Stimulated activated CD4-positive, alpha-beta T cell treated with anti-CD3 and anti-CD28 coated beads, Interleukin-12 subunit alpha, Interleukin-12 subunit beta, amount 100 ng/mL, for 24 hours (primary cell): ENCODE measurements around the gene PTPRN2.
"Not testable (repeated sequence)": the region's sequence is repeated elsewhere in the genome, so short reads cannot be mapped to it uniquely, and the experiment has no call there.

Experiments used
- DNase-seq, 2 experiments: peaks; one replicate each; pipeline ENCODE4 v3.0.0-alpha.2; 2020; ENCODE audit warnings: low read depth in 2 of 2

Gene PTPRN2

DNA sequence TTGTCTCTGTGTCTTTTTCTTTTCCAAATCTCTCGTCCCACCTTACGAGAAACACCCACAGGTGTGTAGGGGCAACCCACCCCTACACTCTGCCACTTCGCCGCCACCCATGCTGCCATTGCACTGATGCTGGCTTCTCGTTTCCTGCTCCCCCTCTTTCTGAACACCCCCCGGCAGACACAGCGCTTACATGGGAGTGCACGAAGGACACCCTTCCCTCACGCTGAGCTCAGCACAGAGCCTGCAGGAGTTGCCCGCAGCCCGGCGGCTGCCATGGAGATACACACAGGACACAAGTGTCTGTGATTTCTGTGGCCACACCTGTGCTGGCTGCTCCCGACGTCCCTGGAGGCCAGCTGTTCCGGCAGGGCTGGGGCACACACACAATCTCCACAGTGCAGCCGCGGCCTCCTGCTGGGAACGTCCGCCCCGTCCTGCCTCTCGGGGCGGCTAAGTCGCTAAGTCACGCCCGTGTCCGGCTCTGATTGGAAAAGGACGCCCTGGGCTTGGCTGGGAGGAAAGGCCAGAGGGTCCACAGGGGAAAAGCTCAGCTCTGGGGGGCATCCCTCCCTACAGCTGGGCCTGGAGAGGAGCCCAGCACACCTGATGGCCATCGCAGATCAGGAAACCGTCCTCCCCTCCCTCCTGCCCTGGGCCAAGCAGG is 349.8 kb downstream of the PTPRN2 start:
- DNase-seq = no peak

DNA sequence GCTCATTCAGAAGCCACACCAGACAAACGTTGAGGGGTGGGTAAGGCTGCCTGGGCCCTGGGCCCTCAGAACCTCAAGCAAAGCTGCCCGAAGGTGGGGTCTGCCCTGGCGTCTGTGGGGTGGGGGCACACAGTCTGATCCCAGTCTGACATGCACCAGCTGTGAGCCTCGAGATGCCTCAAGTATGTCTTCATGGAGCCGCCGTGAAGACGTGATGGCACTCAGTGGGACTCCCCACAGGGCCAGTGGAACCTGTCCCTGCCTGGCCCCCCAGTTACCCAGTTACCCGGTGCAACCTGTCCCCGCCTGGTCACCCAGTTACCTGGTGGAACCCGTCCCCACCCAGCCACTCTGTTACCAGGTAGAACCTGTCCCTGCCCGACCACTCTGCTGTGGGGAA is 351.2 kb downstream of the PTPRN2 start:
- no peak for DNase-seq

DNA sequence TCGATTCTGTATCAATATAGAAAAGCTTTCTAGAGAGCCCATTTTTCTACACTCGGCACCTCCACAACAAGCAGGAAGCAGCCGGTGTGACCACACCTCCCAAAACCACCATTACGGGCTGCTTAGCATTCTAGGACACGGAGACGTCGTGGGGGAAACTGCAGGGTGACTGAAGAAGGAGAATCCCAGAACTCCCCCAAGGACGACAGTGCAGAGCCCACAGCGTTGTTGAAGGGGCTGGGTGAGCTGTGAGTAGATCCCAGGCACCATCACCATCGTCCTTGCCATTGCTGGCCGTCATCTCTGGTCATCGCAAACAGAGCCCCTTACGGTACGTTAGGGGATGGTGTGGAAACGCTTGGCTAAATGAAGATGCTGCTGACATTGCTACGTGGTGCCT is 351.8 kb downstream of the PTPRN2 start:
- DNase-seq = no peak

DNA sequence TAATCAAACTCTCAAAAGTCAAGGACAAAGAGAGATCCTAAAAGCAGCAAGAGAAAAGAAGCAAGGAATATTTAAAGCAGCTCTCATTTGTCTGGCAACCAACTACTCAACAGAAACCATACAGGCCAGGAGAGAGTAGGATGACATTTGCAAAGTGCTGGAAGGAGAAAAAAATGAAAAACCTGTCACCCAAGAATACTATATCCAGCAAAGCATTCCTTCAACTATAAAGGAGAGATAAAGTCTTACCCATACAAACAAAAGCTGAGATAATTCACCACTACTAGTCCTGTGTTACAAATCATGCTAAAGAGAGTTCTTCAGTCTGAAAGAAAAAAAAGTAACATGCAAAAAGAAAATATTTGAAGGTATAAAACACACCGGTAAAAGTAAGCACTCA is 357.7 kb downstream of the PTPRN2 start:
- DNase-seq = no peak

DNA sequence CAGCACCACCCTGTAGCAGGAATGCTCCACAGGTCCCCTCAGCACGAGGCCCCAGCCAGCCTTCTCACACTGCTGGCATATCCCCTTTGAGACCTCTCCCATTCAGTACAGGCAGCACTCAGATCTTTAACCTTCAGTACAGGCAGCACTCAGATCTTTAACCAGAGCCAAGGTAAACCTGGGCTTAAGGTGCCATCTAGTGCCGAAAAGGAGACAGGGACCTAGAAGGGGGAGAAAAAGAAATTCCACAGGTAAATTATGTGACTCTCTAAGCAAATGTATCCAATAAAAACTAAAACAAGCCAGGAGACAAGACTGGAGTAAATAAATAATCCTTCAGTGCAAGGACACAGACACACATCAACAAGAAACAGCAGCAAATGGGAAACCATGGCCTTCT is 358.6 kb downstream of the PTPRN2 start:
- no peak for DNase-seq

DNA sequence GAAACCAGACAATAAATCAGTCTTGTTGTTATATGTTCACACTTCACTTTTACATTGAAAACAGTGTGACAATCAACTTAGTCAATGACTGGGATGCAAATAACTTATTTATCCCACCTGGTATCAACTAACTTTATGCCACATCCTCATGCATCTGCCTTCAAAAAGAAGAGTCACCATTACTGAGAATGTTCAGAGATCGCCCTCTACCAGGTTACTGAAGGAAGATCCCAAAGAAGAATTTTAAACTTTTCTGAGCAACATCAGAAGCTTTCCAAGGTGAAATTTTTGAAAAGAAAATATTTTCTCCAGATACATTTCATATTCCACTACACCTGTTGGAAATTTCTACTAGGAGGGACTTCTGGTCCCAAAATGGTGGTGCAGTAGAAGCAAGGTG is 359.5 kb downstream of the PTPRN2 start:
- no peak for DNase-seq

DNA sequence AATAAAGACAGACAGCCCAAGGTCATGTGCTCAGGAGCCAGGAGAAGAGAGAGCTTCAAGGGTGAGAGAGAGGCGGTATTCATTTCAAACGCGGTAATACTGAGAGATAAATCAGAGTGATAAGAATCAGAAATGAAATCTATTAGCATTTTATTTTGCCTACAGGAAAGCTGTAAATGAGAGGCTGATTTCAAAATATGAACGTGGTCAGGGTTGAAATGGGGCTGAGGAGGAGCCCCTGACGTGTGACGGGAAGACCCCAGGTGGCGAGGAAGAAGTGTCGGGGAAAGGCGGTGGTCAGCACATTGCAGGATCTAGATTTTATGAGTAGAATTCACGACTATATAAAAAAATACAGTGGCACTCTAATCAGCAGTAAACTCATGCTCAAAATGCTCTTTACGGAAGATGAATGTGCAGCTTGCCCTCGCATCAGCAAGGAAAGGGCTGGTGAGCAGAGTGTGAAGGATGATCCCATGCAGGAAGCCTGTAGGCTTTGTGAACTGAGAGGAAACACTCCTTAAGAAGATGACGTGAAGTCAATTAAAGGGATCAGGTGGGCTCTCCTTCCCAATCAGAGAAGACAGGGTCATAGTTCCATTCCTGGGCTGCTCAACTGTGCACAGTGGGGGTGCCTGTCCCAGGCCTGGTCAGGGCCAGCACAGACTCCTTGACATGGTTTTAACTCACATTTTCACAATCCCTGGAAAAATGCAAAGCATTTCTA is 360.2 kb downstream of the PTPRN2 start:
- no peak for DNase-seq

DNA sequence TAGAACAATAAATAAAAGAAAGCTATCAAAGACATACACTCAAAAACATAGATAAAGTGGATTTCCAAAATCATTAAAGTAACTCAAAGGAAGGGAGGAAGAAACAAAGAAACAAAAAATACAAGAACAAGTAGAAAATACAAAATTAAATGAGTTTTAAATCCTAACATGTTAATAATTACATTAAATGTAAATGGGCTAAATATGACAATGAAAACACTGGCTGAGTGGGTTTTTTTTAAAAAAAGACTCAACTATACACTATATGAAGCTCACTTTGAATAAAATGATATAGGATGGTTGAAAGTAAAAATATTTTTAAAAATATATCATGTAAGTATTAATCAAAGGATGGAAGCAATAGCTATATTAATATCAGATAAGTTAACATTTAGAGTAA is 371.4 kb downstream of the PTPRN2 start:
- DNase-seq = no peak

DNA sequence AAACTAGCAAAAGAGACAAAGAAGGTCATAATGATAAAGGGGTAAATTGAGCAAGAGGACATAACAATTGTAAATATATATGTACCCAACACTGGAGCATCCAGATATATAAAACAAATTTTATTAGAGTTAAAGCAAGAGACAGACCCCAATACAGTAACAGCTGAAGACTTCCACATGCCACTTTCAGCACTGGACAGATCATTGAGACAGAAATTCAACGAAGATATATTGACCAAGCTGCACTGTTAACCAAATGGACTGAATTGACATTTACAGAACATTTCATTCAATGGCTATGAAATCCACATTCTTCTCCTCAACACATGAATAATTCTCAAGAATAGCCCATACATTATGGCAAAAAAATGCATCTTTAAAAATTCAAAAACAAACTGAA is 378.2 kb downstream of the PTPRN2 start:
- no peak for DNase-seq

- DNase-seq = no peak
These were observed 381.3 kb downstream of the PTPRN2 start for GRCh38 chr7:158206341-158206740.

DNA sequence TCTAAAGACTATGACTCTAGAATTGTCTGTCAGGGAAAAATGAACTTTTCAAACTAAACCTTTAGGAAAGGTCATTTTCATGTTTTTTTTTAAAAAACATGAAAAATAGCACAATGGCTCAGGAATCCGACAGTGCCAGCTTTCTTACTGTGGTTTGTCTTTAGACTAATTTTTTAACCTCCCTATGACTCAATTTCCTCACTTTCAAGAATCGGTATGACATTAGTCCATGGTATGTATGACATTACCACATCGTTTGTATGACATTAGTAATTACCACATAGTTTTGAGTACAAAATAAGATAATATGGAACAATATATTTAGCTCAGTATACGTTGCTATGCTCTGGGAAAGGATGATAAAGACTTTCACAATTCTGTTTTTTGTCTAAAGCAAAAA is 383.2 kb downstream of the PTPRN2 start:
- DNase-seq = no peak

- not testable (repeated sequence) for DNase-seq
These were observed 383.7 kb downstream of the PTPRN2 start for GRCh38 chr7:158203948-158204347.

DNA sequence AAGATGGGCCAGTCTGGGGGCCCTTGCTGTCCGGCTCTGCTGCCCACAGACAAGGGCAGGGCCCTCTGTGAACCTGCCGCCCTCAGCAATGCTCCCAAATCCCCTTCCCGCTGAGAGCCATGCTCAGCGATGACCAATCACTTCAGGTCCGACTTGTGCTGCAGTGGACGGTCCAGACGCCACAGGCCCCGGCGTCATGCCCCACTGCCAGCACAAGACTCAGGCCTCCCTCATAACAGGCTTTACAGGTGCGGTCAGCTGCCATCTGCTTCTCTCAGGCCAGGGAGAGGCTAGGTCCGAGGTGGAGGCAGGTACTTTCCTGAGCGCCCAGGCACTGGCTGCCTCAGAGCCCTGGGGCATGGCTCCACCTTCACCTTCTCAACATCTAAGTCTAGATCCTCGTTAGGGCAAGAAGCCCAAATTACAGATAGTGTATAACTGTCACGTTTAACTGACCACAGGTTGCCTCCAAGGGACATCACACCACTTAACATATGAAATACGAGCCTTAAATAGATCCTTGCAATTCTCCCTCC is 393.2 kb downstream of the PTPRN2 start:
- no peak for DNase-seq

DNA sequence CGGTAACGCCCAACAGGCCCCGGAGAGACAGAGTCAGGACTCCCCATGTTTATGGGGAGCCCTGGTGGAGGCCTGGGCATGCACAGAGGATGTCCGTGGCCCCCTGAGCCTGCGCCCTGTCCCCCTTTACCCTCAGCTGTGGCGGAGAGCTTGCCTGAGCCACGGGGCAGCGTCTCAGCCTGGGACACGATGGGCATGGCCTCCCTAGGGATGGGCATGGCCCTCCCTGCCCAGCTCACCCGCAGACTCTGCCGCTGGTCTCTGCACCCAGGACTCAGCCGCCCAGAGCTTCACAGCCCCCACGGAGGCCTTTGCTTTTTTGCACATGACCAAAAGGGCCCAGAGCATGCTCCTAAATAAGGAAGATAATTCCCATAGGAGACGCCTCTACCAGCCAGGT is 394.2 kb downstream of the PTPRN2 start:
- no peak for DNase-seq

DNA sequence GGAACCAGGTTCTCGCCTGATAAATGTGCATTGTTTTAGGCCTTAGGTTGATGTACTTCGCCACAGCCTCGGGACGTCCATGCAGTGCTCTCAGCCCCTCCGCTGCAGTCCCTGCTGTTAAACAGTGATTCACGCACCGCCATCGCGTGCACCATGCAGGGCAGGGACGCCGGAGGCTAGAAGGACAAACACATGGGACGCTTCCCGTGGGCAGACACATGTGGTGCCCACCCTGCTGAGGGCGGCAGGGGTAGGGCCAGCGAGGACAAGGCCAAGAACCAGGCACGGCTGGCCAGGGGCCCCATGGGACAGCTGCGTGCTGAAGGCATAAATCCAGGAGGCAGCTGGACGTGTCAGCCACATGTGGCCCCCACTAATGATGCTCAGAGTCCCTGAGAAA is 394.7 kb downstream of the PTPRN2 start:
- DNase-seq = no peak

- DNase-seq = no peak
These were observed 395.3 kb downstream of the PTPRN2 start for GRCh38 chr7:158192184-158192835.

DNA sequence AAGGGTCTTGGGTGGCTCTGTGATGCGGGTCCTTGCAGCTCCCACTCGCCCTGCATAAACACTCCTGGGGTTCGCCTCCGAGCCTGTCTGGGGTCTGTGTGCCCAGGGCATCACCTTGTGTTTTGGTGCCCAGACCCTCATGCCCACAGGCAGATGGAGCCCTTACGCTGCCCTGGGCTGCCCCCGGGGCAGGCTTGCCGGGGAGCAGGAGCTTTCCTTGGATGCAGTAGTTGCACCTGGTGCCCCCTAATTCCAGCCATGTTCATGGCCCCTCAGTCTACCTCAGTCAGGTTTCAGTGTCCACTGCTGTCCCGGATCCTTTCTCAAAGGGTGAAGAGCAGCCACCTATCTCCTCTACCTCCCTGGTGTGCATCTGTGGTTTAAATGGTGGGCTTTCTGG is 396.0 kb downstream of the PTPRN2 start:
- no peak for DNase-seq

- no peak for DNase-seq
These were observed 396.9 kb downstream of the PTPRN2 start for GRCh38 chr7:158190756-158191155.

GRCh38 chr7:158188676-158189075 is 398.9 kb downstream of the PTPRN2 start:
- no peak for DNase-seq

DNA sequence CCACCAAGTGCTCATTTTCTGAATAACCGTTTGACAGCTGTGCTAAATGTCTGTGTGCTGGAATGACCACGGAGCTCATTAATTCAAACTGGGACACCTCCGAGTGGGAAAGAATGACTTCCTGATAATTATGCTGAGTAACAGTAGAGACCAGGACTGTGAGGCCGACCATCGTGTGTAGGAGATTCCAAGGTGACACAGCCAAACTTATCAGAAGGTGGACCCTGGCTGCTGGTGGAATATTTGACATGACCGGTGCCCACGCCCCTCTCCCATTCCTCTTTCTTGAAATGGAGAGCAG is 400.0 kb downstream of the PTPRN2 start:
- DNase-seq = no peak

- no peak for DNase-seq
These were observed 400.5 kb downstream of the PTPRN2 start for GRCh38 chr7:158186864-158187693.

DNA sequence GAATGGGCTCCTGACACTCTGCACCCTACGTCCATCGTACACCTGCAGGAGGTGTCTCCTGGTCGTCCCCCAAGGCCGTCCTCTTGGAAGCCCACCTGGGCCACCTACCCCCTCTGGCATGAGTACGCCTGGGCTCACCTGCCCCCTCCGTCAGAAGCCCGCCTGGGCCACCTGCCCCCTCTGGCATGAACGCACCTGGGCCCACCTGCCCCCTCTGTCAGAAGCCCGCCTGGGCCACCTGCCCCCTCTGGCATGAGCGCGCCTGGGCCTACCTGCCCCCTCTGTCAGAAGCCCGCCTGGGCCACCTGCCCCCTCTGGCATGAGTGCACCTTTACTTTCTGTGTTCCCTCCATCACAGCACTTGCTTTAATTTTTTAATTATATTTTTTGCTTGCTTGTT is 401.2 kb downstream of the PTPRN2 start:
- DNase-seq = no peak
